Activated T-cell treated with anti-CD3 and anti-CD28 coated beads, Interleukin-2, amount 50 U/mL, for 4 hours (primary cell): ENCODE results near the gene ITGB4. TPM values are rescaled to one million over a fixed set of nuclear protein-coding genes. Genes with fewer than 3 reads are reported as not detected.

Source experiments
- ATAC-seq, 2 donors: fragments of 200-7000 bp; cut with Tn5 transposase; one replicate each; pipeline ENCODE4 v1.10.0; 2021
- DNase-seq: peaks from one replicate; pipeline ENCODE4 v3.0.0-alpha.2; 2020
- H3K27me3 Mint-ChIP-seq: one replicate; pipeline ENCODE4 v1.8.0; 2021; ENCODE audit warnings: low read depth, mixed read lengths
- H3K36me3 Mint-ChIP-seq: one replicate; pipeline ENCODE4 v1.8.0; 2022; ENCODE audit warnings: mixed read lengths; ENCODE audit not compliant: insufficient read depth
- H3K4me1 Mint-ChIP-seq: one replicate; pipeline ENCODE4 v1.8.0; 2021; ENCODE audit warnings: low read depth, mixed read lengths
- H3K4me3 Mint-ChIP-seq: one replicate; pipeline ENCODE4 v1.8.0; 2021; ENCODE audit warnings: mild to moderate bottlenecking, moderate library complexity, mixed read lengths
- H3K9me3 Mint-ChIP-seq: one replicate; pipeline ENCODE4 v1.8.0; 2021; ENCODE audit warnings: mixed read lengths
- total RNA-seq, 3 donors: library from RNA; stranded (reverse); gene quantifications; one replicate each; pipeline ENCODE4 v1.2.1, GENCODE V29; 2021

Gene ITGB4
- total RNA-seq, 3 donors from 2014 or later = 0.63 to 2.3 (median 1.6) TPM

DNA sequence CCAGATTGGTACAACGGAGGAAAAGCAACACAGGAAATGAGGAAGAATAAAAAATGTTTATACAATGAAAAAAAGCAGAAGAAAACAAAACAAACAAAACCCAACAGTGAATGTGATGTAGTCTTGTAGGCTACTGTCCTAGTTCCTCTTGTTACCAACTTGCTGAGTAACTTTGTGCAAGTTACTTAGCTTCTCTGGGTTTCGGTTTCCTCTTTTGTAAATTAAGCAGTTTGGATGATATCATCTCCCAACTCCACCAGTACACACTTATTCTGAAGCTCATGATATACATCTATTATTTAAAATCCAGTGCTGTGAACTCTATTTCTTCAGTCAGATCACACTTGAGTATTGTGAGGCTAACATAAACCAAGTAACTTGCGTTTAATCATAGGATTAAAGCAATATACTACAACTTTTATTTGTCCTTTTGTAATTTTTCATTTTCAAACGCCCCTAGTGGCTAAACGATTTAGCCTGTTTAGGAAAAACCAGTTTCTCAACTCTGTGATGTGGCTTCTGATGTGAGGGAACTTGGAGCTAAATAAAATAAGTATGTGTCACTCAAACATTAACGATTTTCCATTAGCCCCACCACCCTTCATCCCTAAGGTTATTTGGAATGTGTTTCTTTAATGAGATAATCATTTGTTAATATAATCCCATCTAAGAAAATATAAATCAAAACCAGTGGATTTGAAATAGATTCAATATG, 62.0 kb downstream of the ITGB4 start:
- no peaks in the 10 kb centered on the region for H3K9me3 Mint-ChIP-seq
- H3K4me1 Mint-ChIP-seq = peaks cover 42% of the 10 kb centered on the region
- H3K4me3 Mint-ChIP-seq = peak overlapping the region; percentile 85
- DNase-seq (no peak), ATAC-seq (peak; percentile 9 to 11)
- no peaks in the 10 kb centered on the region for H3K27me3 Mint-ChIP-seq
- peaks cover 8% of the 10 kb centered on the region for H3K36me3 Mint-ChIP-seq

DNA sequence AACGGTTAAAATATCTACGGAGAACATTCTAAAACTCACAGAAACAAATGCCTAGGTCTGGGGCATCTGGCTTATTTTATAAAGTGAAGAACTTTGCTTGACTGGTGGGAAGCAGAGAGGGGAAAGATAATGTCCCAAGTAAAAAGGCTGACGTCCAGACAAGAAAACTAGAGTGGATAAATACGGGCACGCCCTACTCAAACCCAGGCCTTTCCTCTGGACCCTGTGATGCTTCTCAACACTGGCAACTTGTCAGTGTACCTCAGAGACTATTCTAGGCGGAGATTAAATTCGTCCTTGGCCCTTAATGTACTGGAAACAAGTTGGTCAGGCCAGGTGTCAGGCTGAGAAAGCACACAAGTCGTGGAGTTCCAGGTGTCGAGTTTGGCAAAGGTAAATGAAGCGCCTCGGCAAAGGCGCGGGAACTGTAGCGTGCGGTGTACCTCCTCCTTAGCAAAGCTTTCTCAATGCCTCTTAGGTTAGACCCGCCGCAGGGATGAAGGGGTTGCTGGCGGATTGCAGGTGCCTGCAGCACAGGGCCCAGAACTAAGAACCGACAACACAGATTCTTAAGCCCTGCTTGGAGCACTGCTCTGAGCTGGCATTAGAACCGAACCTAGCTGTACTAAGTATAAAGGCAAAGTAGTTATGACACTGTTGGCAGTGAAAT, 62.7 kb downstream of the ITGB4 start:
- Mint-ChIP-seq H3K4me1 (peaks cover 44% of the 10 kb centered on the region), H3K4me3 (peak overlapping the region; percentile 85), H3K36me3 (peaks cover 1% of the 10 kb centered on the region), H3K27me3 (no peaks in the 10 kb centered on the region), H3K9me3 (no peaks in the 10 kb centered on the region)
- ATAC-seq = no peak
- no peak for DNase-seq

DNA sequence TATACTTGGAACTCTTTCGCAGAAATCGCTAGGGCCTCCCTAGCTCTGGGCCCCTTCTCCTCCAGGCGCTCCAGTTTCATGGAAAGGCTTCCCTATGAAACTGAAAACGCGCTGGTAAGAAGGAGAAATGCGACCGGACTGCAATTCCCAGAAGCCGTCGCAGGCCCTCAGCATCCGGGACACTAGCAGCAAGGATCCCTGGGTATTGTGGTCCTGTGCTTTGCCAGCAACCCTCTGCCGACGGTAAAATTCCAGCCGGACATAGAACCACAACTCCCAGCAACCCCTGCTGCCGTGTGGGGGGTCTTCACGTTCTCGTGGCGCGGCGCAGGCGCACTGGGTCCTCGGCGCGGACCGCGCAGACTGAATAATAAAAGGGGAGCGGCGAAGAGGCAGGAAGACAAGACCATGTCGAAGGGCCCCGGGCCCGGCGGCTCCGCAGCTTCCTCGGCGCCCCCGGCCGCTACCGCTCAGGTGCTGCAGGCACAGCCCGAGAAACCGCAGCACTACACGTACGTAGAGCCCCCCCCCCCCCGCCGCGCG, 63.3 kb downstream of the ITGB4 start, which contains the start of gene UNK:
TSS of gene UNK (plus strand) at position 334 of the 543 bp plus-strand sequence. CDS start at position 409, 75 bp downstream.
- H3K4me1 Mint-ChIP-seq = peaks cover 44% of the 10 kb centered on the region

GRCh38 chr17:75785016-75785890, 64.0 kb downstream of the ITGB4 start:
- Mint-ChIP-seq H3K9me3 (no peaks in the 10 kb centered on the region), H3K4me3 (peak overlapping the region; percentile 85), H3K27me3 (no peaks in the 10 kb centered on the region), H3K36me3 (peaks cover 1% of the 10 kb centered on the region), H3K4me1 (peaks cover 40% of the 10 kb centered on the region)
- ATAC-seq = peak; percentile 74 to 77
- DNase-seq = peak; percentile 79

More for the DNA sequence above, 63.3 kb downstream of the ITGB4 start, which contains the start of gene UNK:
- H3K27me3 Mint-ChIP-seq = no peaks in the 10 kb centered on the region
- H3K4me3 Mint-ChIP-seq = peak within 1 kb of the TSS; percentile 85
- ATAC-seq = peak; percentile 76
- DNase-seq = peak; percentile 92
- H3K9me3 Mint-ChIP-seq = no peaks in the 10 kb centered on the region
- H3K36me3 Mint-ChIP-seq = peaks cover 1% of the 10 kb centered on the region

DNA sequence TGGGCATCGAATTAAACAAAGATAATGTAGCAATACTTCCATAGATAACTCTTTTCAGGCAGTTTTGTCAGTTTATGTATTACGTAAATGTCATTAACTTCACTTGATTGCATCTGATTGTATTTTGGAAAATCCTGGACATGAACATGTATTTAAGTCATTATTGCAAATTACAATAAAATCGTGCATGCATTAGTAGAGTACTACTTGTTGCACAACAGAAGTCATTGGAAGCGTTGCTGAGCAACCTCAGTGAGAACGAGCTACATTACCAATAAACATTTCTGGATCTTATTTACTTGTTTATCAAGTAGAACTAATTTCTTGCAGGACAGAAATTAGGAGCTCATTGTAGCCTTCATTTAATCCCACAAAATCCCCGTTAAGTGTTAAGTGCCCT, 70.0 kb downstream of the ITGB4 start:
- Mint-ChIP-seq H3K9me3 (no peaks in the 10 kb centered on the region), H3K27me3 (no peaks in the 10 kb centered on the region), H3K36me3 (peaks cover 6% of the 10 kb centered on the region), H3K4me1 (peaks cover 23% of the 10 kb centered on the region), H3K4me3 (no peak overlapping the region)
- no peak for ATAC-seq
- DNase-seq = no peak

- peak in 1 of 2 donors; percentile 28 for ATAC-seq
- DNase-seq = no peak
- H3K27me3 Mint-ChIP-seq = no peaks in the 10 kb centered on the region
- no peak overlapping the region for H3K4me3 Mint-ChIP-seq
- no peaks in the 10 kb centered on the region for H3K9me3 Mint-ChIP-seq
- H3K4me1 Mint-ChIP-seq = peaks cover 16% of the 10 kb centered on the region
- peaks cover 7% of the 10 kb centered on the region for H3K36me3 Mint-ChIP-seq
These were observed 72.2 kb downstream of the ITGB4 start for GRCh38 chr17:75793460-75793859.

- peaks cover 12% of the 10 kb centered on the region for H3K36me3 Mint-ChIP-seq
- peaks cover 13% of the 10 kb centered on the region for H3K4me1 Mint-ChIP-seq
- ATAC-seq (no peak), DNase-seq (no peak)
- H3K9me3 Mint-ChIP-seq = no peaks in the 10 kb centered on the region
- H3K4me3 Mint-ChIP-seq = no peak overlapping the region
- no peaks in the 10 kb centered on the region for H3K27me3 Mint-ChIP-seq
These were observed 74.8 kb downstream of the ITGB4 start for GRCh38 chr17:75795820-75796607.

DNA sequence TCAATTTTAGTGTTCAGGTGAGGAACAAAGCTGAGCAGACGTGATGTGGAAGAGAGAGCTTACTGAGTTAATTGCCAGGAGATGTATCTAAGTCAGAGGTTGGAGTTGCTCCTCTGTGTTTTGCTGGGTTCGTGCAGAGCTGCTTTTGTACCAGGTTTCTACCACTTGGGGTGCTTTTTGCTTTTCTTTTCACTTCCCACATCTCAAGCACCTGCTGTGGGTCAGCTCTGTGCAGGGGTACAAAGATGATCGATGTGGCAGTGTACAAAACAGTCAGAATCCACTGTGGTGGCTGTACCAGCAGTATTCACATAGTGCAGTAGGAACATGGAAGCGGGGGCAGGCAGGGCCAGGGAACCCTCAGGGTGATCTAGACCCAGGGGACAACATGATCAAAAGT, 78.1 kb downstream of the ITGB4 start:
- ATAC-seq = no peak
- Mint-ChIP-seq H3K4me1 (peaks cover 5% of the 10 kb centered on the region), H3K36me3 (peaks cover 9% of the 10 kb centered on the region), H3K9me3 (no peaks in the 10 kb centered on the region), H3K27me3 (no peaks in the 10 kb centered on the region), H3K4me3 (no peak overlapping the region)
- DNase-seq = no peak

DNA sequence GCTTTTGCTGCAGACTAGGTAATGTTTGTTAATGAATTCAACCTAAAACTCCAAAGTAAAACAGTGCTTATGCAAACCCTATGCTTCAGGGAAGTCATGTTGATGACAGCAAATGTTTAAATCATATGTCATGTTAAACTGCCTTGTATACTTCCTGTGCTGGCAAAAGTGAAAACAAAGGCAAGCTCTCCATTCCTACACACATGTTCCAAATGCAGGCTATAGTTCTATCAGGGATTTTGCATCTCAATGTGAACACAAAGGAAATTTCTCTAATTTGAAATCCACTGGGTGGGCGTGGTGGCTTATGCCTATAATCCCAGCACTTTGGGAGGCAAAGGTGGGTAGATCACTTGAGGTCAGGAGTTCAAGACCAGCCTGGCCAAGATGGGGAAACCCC, 82.6 kb downstream of the ITGB4 start:
- Mint-ChIP-seq H3K36me3 (peaks cover 7% of the 10 kb centered on the region), H3K4me1 (peaks cover 9% of the 10 kb centered on the region), H3K9me3 (no peaks in the 10 kb centered on the region), H3K4me3 (no peak overlapping the region), H3K27me3 (no peaks in the 10 kb centered on the region)
- no peak for DNase-seq
- no peak for ATAC-seq

- H3K9me3 Mint-ChIP-seq = no peaks in the 10 kb centered on the region
- no peak for ATAC-seq
- no peak for DNase-seq
- no peaks in the 10 kb centered on the region for H3K27me3 Mint-ChIP-seq
- H3K4me1 Mint-ChIP-seq = peaks cover 9% of the 10 kb centered on the region
- H3K4me3 Mint-ChIP-seq = no peak overlapping the region
- H3K36me3 Mint-ChIP-seq = no peaks in the 10 kb centered on the region
These were observed 85.7 kb downstream of the ITGB4 start for GRCh38 chr17:75806822-75807500.
